Astrocyte (in vitro differentiated cells and primary cell): Measurements from ENCODE around the gene ZNF543. TPM values are rescaled to one million over a fixed set of nuclear protein-coding genes. Genes with fewer than 3 reads are reported as not detected.

Experiments used
- DNase-seq: peaks from one replicate; pipeline ENCODE4 v3.0.0-alpha.2; 2010; ENCODE audit warnings: low read depth
- FAIRE-seq: peaks from 2 replicates; lab custom pipeline; 2011; peaks lifted over from hg19 to GRCh38; lab: Jason Lieb, UNC
- H2AFZ ChIP-seq: 2 replicates; pipeline ENCODE4 v1.6.0; 2012; ENCODE audit warnings: low read depth, low read length, inconsistent platforms
- H3K27ac ChIP-seq: 2 replicates; pipeline ENCODE4 v1.5.1; 2011; ENCODE audit warnings: low read depth, low read length, inconsistent platforms
- H3K27me3 ChIP-seq: 2 replicates; pipeline ENCODE4 v1.6.0; 2011; ENCODE audit warnings: low read length, inconsistent platforms; ENCODE audit not compliant: insufficient read depth
- H3K36me3 ChIP-seq: 2 replicates; pipeline ENCODE4 v1.5.1; 2011; ENCODE audit warnings: low read length, inconsistent platforms; ENCODE audit not compliant: insufficient read depth
- H3K4me1 ChIP-seq: 2 replicates; pipeline ENCODE4 v1.5.1; 2011; ENCODE audit warnings: low read length, inconsistent platforms; ENCODE audit not compliant: insufficient read depth
- H3K4me2 ChIP-seq: 2 replicates; pipeline ENCODE4 v1.6.0; 2012; ENCODE audit warnings: low read length, inconsistent platforms
- H3K4me3 ChIP-seq: 2 replicates; pipeline ENCODE4 v1.5.1; 2011; ENCODE audit warnings: low read depth, mild to moderate bottlenecking, low read length, inconsistent platforms; ENCODE audit not compliant: insufficient read depth
- H3K79me2 ChIP-seq: 2 replicates; pipeline ENCODE4 v1.6.0; 2012; ENCODE audit warnings: mild to moderate bottlenecking, low read length, inconsistent platforms; ENCODE audit not compliant: insufficient read depth
- H3K9ac ChIP-seq: 2 replicates; pipeline ENCODE4 v1.6.0; 2012; ENCODE audit warnings: mild to moderate bottlenecking, low read length, inconsistent platforms
- H3K9me3 ChIP-seq: 2 replicates; pipeline ENCODE4 v1.5.1; 2012; ENCODE audit warnings: low read depth, mild to moderate bottlenecking, low read length, inconsistent platforms; ENCODE audit not compliant: insufficient read depth
- H4K20me1 ChIP-seq: 2 replicates; pipeline ENCODE4 v1.6.0; 2012; ENCODE audit warnings: low read length, inconsistent platforms; ENCODE audit not compliant: insufficient read depth
- H3K27ac Mint-ChIP-seq: one replicate; pipeline ENCODE4 v1.8.0; 2021; ENCODE audit warnings: mild to moderate bottlenecking, mixed read lengths; ENCODE audit not compliant: unreplicated experiment
- H3K27me3 Mint-ChIP-seq: one replicate; pipeline ENCODE4 v1.8.0; 2021; ENCODE audit warnings: low read depth, mixed read lengths; ENCODE audit not compliant: unreplicated experiment
- H3K36me3 Mint-ChIP-seq: one replicate; pipeline ENCODE4 v1.8.0; 2021; ENCODE audit warnings: low read depth, mixed read lengths; ENCODE audit not compliant: unreplicated experiment
- H3K4me1 Mint-ChIP-seq: one replicate; pipeline ENCODE4 v1.8.0; 2021; ENCODE audit warnings: low read depth, mixed read lengths; ENCODE audit not compliant: unreplicated experiment
- H3K4me3 Mint-ChIP-seq: one replicate; pipeline ENCODE4 v1.8.0; 2021; ENCODE audit warnings: mild to moderate bottlenecking, moderate library complexity, mixed read lengths; ENCODE audit not compliant: unreplicated experiment
- H3K9me3 Mint-ChIP-seq: one replicate; pipeline ENCODE4 v1.8.0; 2021; ENCODE audit warnings: mild to moderate bottlenecking, mixed read lengths; ENCODE audit not compliant: unreplicated experiment
- CTCF ChIP-seq: IDR thresholded peaks from 2 replicates; pipeline ENCODE4 v1.5.1; 2011; ENCODE audit warnings: low read depth, mild to moderate bottlenecking, inconsistent platforms, low read length, moderate library complexity; ENCODE audit not compliant: insufficient read depth
- EZH2 ChIP-seq: IDR thresholded peaks from 2 replicates; pipeline ENCODE4 v1.6.1; 2012; ENCODE audit warnings: mild to moderate bottlenecking, low read length, inconsistent platforms; ENCODE audit not compliant: insufficient read depth
- total RNA-seq: library from RNA; stranded (reverse); gene quantifications from 2 replicates; pipeline ENCODE4 v1.2.1, GENCODE V29; 2021

Gene ZNF543
- total RNA-seq, 1 donor from 2014 or later: 9.5 TPM

GRCh38 chr19:57348136-57348535 is 27.9 kb downstream of the ZNF543 start:
- H3K9ac ChIP-seq: no peak overlapping the region
- Mint-ChIP-seq H3K27ac (peak overlapping the region; percentile 89), H3K4me3 (no peak overlapping the region), H3K4me1 (peaks cover 17% of the 10 kb centered on the region), H3K27me3 (peaks cover 3% of the 10 kb centered on the region), H3K9me3 (no peaks in the 10 kb centered on the region), H3K36me3 (peaks cover 2% of the 10 kb centered on the region)
- no peaks in the 10 kb centered on the region for H3K36me3 ChIP-seq
- H3K4me1 ChIP-seq: peaks cover 7% of the 10 kb centered on the region
- no peaks in the 10 kb centered on the region for H3K27me3 ChIP-seq
- H3K4me3 ChIP-seq: no peak overlapping the region
- no peak overlapping the region for H3K27ac ChIP-seq
- TF ChIP-seq CTCF (no peak), EZH2 (no peak)
- H3K79me2 ChIP-seq: peaks cover 21% of the 10 kb centered on the region
- no peak for FAIRE-seq
- peaks cover 7% of the 10 kb centered on the region for H4K20me1 ChIP-seq
- H3K9me3 ChIP-seq: no peaks in the 10 kb centered on the region
- peak; percentile 29 for DNase-seq
- no peak overlapping the region for H2AFZ ChIP-seq
- no peak overlapping the region for H3K4me2 ChIP-seq

- H3K79me2 ChIP-seq: peaks cover 40% of the 10 kb centered on the region
- H3K4me2 ChIP-seq: peak within 1 kb of the TSS; percentile 99
- peaks cover 7% of the 10 kb centered on the region for H3K4me1 ChIP-seq
- no peaks in the 10 kb centered on the region for H3K9me3 Mint-ChIP-seq
- no peaks in the 10 kb centered on the region for H3K27me3 ChIP-seq
- peaks cover 7% of the 10 kb centered on the region for H3K36me3 ChIP-seq
- H3K4me3 ChIP-seq: peak within 1 kb of the TSS; percentile 96
- peaks cover 13% of the 10 kb centered on the region for H3K9me3 ChIP-seq
- FAIRE-seq (peak; percentile 88), DNase-seq (peak; percentile 93)
- H3K4me1 Mint-ChIP-seq: peaks cover 22% of the 10 kb centered on the region
- H3K27ac Mint-ChIP-seq: peak within 1 kb of the TSS; percentile 90
- H2AFZ ChIP-seq: peak within 1 kb of the TSS; percentile 95
- peak within 1 kb of the TSS; percentile 99 for H3K4me3 Mint-ChIP-seq
- H3K27me3 Mint-ChIP-seq: no peaks in the 10 kb centered on the region
- H4K20me1 ChIP-seq: peaks cover 7% of the 10 kb centered on the region
- H3K9ac ChIP-seq: peak within 1 kb of the TSS; percentile 91
- peak within 1 kb of the TSS; percentile 65 for H3K27ac ChIP-seq
- TF ChIP-seq CTCF (no peak), EZH2 (no peak)
- peaks cover 12% of the 10 kb centered on the region for H3K36me3 Mint-ChIP-seq
Observed at GRCh38 chr19:57350877-57351805, 30.9 kb downstream of the ZNF543 start, which contains the start of gene ZNF304. Gene ZNF304 (plus strand): TSS chr19:57351271. CDS start chr19:57351665, 394 bp downstream.

- H3K9me3 Mint-ChIP-seq: no peaks in the 10 kb centered on the region
- Histone ChIP-seq H3K79me2 (peaks cover 40% of the 10 kb centered on the region), H3K36me3 (peaks cover 14% of the 10 kb centered on the region), H3K27me3 (no peaks in the 10 kb centered on the region), H3K4me1 (peaks cover 7% of the 10 kb centered on the region), H3K9ac (peak overlapping the region; percentile 91), H2AFZ (peak overlapping the region; percentile 95), H3K4me3 (peak overlapping the region; percentile 96), H3K9me3 (peaks cover 21% of the 10 kb centered on the region), H3K4me2 (peak overlapping the region; percentile 99), H4K20me1 (peaks cover 7% of the 10 kb centered on the region), H3K27ac (peak overlapping the region; percentile 65)
- no peak for FAIRE-seq
- peaks cover 22% of the 10 kb centered on the region for H3K4me1 Mint-ChIP-seq
- H3K4me3 Mint-ChIP-seq: peak overlapping the region; percentile 99
- H3K27ac Mint-ChIP-seq: peak overlapping the region; percentile 22
- DNase-seq: no peak
- H3K36me3 Mint-ChIP-seq: peaks cover 19% of the 10 kb centered on the region
- TF ChIP-seq EZH2 (no peak), CTCF (no peak)
- no peaks in the 10 kb centered on the region for H3K27me3 Mint-ChIP-seq
Observed at GRCh38 chr19:57351867-57352266, 31.6 kb downstream of the ZNF543 start.
